Activated CD4-positive, CD25-positive, alpha-beta regulatory T cell (primary cell): ENCODE results near the gene AP4M1.
"Not testable (repeated sequence)": the region's sequence is repeated elsewhere in the genome, so short reads cannot be mapped to it uniquely, and the experiment has no call there.

Experiments
- DNase-seq, 4 experiments: peaks; one replicate each; lab custom pipeline; 2025; lab: John Stamatoyannopoulos, UW

The AP4M1 gene

DNA sequence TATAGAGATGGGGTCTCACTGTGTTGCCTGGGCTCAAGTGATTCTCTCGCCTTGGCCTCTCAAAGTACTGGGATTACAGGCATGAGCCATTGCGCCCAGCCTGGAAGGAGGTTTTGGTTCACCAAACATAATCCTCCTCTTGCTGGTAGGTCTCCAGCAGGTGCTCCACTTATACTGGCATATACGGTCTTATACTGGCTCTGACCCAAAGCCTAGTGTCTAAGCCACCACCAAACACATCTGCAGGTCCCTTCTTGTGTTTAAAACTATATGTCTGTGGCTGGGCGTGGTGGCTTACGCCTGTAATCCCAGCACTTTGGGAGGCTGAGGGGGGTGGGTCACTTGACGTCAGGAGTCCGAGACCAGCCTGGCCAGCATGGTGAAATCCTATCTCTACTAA is 30.7 kb downstream of the AP4M1 start:
- DNase-seq = no peak

DNA sequence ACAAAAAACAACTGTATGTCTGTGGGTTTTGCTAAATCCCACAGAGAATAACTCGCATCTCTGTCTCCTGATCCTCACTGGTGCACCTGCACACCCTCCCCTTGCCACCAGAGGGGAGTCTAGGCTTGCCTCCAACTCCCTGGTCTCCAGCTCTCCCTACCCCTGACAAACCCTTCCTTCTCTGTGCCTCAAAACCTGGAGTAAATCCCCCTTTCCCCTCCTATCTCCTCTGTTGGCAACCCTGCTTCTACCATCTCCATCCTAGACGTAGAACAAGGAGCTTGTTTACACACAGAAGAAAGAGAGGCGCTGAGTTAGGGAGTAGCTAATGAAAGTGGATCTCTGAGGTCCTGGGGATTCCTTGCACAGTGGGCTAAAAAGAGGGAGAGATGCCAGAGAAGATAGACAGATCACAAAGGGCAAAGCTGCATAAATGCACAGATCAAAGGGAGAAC is 31.3 kb downstream of the AP4M1 start:
- DNase-seq = peak; percentile 23 to 38 (median 32)

DNA sequence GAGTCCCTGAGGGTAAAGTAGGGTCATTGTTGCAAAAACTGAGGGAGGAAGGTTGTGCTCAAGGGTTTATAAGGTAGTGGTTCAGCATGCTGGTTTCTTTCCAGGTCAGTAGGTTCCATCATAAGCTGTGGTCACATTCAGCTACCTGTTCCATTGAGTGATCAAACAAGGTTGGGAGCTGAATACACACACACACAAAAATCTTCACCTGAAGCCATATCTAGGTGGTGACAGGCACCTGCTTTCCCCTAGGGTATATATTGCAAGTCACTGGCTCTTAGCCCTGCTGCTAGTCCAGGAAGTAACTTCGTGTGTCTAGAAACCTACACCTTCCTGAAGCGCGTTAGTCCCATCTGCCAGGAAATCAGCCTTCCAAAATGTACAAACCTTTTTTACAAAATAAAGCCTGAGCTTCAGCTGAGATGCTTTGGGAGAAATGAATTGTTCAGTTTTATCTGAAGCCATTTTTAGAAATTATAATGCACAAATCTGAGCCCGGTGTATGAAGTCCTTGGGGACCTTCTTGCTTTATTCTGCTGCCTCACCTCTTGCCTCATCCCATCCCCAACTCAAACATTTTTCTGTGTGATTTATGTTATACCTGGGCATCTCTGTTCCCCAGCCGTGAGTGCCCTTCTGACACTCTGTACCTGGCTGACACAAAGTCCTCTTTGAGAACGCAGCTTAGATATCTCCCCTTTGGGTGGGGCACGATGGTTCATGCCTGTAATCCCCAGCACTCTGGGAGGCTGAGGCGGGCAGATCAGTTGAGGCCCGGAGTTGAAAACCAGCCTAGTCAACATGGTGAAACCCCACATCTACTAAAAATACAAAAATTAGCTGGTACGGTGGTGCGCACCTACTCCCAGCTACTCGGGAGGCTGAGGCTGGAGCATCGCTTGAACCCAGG is 36.7 kb downstream of the AP4M1 start:
- DNase-seq = no peak

DNA sequence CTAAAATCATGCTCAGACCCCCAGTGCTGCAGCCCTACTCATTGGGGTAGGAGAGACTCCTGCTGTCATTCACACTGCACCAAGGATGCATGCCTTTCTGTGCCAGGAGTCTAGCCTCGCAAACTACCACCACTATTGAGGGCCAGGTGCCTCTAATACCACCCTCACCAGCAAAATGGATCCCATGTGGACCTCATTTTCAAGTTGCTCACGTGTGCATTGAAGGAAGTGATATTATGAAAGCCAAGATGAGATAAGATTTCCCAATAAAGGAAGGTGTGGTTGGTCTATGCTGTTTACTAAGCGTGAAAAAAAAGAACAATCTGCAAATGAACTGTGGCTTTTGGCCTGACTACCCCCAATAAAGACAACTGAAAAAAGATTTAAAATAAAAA is 40.1 kb downstream of the AP4M1 start:
- no peak for DNase-seq

DNA sequence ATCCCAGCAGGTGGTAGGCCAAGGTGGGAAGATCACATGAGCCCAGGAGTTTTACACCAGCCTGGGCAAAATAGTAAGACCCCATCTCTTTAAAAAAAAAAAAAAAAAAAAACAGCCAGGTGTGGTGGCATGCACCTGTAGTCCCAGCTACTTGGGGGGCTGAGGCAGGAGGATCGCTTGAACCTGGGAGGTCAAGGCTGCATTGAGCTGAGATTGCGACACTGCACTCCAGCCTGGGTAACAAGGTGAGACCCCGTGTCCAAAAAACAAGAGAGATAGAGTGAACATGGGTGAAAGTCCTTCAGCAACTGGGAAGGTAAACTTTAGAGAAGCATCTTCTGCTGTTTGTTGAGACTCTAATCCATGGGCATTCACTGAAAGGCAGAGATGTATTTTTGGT is 41.0 kb downstream of the AP4M1 start:
- no peak for DNase-seq

DNA sequence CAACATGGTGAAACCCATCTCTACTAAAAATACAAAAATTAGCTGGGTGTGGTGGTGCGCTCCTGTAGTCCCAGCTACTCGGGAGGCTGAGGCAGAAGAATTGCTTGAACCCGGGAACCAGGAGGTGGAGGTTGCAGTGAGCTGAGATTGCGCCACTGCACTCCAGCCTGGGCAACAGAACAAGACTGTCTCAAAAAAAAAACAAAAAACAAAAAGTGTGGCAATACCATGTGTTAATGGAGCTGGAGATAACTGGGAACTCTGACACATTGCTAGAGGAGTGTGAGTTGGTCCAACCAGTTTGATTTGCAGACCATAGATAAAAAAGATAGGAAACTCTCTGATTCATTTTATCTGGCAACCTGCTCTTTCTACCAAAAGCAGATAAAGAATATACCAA is 44.9 kb downstream of the AP4M1 start:
- not testable (repeated sequence) for DNase-seq

DNA sequence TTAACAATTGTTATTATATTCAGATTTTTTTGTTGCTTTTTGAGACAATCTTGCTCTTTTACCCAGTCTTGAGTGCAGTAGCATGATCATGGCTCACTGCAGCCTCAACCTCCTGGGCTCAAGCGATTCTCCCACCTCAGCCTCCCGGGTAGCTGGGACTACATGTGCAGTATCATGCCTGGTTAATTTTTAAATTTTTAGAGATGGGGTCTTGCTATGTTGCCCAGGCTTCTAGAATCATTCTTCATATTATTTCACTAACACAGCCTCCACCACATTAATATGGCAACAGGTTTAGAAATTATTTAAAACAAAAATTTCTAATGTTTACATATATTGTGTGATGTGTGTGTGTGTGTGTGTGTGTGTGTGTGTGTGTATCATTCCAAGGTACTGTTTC is 45.8 kb downstream of the AP4M1 start:
- no peak for DNase-seq

DNA sequence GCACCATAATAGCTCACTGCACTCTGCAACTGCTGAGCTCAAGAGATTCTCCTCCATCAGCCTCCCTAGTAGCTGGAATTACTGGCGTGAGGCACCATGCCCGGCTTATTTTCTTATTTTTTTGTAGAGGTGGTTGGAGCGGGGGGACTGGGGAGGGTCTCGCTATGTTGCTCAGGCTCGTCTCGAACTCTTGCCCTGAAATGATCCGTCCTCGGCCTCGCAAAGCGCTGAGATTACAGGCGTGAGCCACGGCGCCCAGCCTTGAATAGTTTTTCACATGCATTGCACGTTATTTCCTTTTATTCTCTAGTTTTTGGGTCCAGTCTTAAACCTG is 46.7 kb downstream of the AP4M1 start:
- DNase-seq = no peak

DNA sequence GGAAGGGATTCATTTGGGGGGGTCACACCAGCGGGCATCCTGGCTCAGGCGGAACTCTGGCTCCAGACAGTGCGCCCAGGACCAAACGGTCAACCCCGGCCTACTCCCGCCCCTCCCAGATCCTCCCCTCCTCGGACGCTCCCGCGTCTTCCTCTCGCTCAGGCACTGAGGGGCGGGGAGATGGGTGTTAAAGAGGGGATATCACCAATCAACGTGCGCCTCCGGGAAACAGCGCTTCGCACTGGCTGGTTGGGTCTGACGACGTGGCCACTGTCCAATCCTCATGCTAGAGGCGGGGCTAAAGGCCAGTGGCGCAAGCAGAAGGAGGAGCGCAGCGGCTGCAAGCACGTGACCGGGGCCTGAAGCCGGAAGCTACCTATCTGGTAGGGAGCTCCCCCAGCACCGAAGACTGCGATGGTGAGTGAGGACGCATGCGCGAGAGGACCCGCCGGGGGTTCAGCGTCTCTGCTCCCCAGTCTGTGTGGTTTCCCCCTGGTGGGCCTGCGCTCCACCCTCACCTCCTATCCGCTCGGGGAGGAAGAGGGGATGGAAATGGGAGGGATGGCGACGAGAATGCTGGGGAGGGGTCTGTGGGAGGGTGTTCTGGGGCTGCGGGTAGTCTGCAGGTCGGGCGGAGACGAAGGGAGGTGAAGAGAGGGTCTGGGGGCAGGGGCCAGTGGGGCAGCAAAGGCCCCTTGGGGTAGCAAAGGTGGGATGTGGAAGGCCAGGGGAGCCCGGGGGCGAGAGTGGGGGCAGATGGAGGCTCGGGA is 47.3 kb downstream of the AP4M1 start, which contains the start of gene LAMTOR4:
Gene LAMTOR4 (plus strand): TSS at position 360 of the 770 bp plus-strand sequence. CDS start 55 bp downstream, at position 415.
- DNase-seq = peak; percentile 89 to 96 (median 94)

DNA sequence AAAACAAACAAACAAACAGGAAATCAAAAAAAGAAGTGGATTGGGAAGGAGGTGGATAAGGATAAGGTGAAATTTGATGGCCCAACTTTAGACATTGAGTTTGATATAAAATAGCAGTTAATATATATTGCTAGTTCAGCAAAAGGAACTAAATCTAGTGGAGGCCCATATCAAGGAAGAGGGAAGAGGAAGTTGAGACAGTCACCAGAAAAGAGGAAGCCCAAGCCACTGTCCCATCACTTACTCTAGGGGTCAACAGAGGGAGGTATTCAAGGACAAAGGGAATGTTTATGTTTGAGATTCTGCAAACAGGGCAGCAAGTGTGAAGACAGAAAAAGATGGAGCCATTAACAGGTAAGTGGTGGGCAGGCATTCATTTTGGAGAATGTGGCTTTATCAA is 51.0 kb downstream of the AP4M1 start:
- DNase-seq = no peak

DNA sequence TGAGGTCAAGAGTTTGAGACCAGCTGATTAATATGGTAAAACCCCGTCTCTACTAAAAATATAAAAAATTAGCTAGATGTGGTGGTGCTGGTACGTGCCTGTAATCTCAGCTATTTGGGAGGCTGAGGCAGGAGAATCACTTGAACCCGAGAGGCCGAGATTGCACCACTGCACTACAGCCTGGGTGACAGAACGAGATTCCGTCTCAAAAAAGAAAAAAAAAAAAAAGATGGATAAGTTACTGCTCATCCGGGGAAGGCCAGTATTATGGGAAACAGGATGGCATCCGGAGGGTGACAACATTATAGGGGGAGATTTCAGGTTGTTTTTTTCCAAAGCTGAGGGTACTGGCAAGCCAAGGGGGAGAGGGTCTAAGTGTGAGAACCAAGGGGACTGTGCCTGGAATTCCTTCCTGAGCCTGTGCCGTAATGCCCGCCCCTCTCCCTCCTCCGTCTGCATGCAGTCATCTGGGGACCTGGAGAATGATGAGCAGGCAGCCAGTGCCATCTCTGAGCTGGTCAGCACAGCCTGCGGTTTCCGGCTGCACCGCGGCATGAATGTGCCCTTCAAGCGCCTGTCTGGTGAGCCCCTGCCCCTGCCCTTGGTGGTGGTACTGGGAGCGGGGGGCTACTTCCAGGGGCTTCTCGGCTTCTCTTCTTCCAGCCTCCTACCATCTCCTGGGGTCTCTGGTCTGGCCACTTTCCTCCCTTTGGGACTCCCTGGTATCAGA is 51.7 kb downstream of the AP4M1 start:
- DNase-seq = no peak

DNA sequence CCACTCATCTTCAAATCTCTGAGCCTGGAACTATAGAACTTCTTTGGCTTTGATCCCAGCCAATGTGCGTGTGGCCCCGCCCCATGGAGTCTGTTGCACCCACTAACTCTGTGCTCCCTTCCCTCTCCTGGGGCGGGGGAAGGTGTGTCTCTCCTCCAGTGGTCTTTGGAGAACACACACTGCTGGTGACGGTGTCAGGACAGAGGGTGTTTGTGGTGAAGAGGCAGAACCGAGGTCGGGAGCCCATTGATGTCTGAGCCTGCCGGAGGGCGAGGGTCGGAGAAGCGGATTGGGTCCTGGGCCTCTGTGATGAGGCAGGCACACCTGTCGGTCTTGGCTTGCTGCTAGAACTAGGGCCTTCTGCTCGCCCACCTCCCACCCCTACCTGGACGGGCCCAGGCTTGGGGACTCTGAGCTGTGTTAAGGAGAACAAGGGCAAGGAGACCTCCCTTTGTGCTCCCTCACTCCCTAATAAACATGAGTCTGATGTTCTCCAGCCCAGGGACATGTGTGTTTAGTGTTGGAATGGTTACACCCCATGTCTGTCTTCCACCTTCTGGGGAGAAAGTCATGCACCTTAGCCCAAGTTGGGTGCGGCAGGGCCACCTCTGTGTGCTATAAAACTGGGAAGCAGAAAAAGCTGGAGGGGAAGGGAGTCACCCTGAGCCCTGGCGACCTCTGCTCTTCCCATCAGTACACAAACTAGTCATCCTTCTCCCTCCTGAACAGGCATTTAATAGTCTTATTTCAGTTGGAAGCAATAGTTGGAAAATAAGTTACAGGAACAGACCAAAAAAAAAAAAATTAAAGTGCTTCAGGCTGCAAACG is 52.5 kb downstream of the AP4M1 start:
- no peak for DNase-seq

DNA sequence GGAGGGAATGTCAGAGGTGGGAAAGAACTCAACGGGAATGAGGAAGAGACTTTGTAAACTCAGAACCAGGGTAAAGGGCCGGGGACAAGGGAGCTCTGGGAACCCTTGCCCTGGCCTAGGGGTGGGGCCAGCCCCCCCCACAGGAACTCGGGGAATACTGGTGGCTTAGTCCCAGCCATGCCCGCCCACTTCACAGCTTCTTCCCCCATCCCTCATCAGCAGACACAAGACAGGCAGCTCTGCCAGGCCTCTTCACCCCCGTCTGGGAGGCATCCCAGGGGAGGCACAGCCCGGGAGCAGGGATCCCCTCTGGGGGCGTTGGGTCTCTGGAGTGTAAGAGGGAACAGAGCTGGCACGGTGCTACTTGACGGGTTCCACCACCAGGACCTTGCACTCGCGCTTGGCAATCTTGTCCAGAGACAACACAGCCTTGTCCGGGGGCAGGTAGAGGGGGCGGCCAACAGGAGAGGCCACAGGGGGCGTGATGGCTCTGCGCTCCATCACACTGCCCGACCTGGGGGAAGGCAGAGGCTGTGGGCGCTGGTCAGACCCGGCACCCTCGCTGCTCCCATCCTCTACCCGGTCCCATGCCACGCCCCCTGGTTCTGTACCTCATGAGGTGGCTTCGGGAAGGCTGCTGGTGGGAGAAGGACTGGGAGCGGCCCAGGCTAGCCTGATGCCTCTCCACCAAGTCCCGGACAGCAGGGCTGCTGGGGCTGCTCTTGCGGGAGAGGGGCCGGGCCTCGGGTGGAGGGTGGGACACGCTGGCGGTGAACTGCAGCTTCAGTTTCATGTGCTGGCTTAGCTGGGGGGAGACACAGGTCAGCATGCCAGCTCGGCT is 53.4 kb downstream of the AP4M1 start:
- no peak for DNase-seq

DNA sequence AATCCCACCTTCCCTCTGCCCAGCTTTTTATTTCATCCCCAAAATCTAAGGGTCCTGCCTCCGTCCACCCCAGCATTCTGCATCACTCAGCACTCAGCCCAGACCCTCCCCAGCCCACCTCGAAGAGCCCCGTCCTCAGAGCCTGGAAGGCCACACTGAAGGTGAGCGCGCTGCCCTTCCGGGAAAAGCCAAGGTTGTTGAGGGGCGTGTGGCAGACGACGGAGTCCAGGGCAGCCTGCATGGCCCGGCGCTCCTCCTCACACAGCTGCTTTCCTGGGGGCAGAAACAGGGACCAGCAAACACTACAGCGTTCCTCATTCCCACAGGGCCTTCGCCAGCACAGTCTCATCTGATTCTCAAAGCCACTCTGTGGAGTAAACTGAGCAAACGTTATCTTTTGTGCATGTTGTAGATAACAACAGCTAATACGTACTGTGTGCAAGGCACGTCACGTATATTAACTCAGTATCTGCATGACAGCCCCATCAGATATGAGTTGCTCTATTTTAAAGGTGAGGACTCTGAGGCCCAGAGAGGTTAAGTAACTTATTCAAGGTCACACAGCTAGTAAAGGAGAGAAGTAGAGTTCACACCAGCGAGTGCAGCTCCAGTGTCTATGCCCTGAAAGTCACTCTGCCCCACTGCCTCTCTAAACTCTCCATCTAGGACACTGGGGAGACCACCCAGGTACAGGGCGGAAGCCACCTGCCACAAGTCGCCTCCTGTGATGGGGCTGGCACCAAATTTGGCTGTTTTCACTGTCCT is 54.3 kb downstream of the AP4M1 start:
- DNase-seq = no peak

DNA sequence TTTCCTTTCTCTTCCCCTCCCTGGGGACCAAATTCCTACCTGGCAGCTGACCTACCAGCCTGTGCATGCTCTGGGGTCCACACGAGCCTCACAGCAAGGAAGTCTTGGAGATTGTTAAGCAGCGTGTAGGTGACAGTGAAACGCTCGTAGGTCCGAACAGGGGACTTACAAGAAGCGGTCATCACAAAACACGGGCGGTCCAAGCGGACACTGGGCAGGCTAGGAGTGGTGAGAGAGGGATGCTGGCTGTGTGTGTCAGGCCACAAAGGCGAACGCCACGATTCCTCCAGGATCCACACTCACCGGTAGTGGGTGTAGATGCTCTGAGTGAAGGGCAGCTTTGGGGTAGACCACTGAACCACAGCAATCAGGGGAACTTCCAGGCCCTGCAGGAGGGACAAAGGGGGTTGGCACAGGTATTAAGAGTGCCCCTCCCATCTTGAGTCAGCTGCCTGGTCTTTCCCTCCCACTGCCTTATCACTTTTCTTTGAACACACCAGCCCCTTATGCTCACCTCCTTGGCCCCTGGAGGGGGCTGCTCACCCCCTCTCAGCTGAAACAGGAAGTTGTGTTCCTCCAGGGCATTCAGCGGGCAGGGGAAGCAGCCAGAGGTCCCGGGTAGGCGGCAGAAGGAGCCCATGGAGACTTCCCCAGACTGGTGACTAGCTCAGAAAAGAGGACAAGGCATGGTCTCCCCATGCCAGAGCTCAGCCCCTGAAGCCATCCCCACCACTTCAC is 55.1 kb downstream of the AP4M1 start:
- no peak for DNase-seq

DNA sequence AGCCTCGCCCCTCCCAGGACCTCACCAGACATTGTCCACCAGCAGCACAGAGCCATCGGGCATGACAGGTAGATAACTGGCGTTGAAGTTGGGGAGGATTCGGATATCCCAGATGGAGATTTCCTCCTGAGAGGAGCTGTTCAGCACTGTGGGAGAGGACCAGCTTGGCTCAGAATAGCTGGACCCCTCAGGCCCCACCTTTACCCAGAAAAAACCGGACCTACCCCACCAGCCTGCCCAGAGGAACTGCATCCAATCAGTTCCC is 55.6 kb downstream of the AP4M1 start:
- DNase-seq = no peak

DNA sequence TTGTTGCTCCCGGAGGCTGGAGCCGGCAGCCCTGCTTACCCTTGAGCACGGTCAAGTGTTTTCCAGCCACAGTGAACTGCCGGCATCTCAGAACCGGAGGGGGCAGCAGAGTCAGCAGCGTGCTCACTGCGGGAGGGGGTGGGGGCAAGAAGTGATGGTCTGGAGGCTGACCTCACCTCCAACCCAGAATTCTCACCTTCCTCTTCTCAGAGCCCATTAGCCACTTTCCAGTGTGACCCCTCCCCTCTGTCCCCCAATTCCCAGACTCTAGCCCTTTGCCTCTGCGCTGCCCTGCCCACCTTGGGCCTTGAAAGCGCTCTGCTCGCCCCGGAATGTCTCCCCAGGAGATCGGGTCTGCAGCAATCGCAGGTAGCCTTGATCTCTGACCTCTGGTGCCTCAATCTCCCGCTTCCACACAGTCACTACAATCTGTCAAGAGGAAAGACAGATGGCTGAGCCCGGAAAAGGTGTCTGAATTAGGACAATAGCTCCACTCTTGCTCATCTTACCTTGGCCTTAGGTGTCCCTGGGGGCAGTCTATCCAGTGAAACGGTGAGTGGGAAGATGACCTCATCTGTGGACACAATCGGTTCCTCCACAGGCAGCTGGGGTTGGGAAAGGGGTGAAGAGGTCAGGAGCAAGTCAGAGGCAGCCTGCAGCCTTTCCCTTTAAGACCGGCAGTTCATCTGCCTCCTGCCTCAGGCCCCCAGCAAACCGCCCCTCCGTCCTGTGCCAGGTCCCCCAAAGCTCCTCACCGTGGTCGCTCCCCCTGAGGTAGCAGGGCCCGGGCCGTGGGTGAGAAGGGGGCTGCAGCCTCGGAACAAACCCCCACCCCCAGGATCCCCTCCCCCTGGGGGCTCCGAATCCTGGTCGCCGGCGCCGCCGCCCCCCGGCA is 56.1 kb downstream of the AP4M1 start:
- no peak for DNase-seq
